Endothelial cell of umbilical vein (primary cell): ENCODE results near the gene LHX4. TPM values are rescaled to one million over a fixed set of nuclear protein-coding genes. Genes with fewer than 3 reads are reported as not detected.

Experiments
- BruUV-seq: library from RNA; stranded (reverse); fragments of 400-500 nt; replicated peaks from 2 replicates; lab custom pipeline; 2021; lab: Mats Ljungman, UMichigan
- CTCF ChIA-PET: fragments of 300-600, 350-600 bp; sonication (Branson Sonifier 250); formaldehyde crosslinking; loops from one replicate; lab custom pipeline; 2021; ENCODE audit warnings: antibody characterized with exemption, inconsistent platforms; lab: Charles Lee
- POLR2A ChIA-PET: fragments of 300-600, 350-600 bp; sonication (Branson Sonifier 250); formaldehyde crosslinking; loops from one replicate; lab custom pipeline; 2021; ENCODE audit warnings: antibody characterized with exemption, inconsistent platforms; lab: Charles Lee
- DNase-seq: peaks from one replicate; pipeline ENCODE4 v3.0.0-alpha.2; 2011; ENCODE audit warnings: low read depth, low spot score
- FAIRE-seq: peaks from 2 replicates; lab custom pipeline; 2011; peaks lifted over from hg19 to GRCh38; lab: Jason Lieb, UNC
- H2AFZ ChIP-seq: 2 replicates; pipeline ENCODE4 v1.6.0; 2012; ENCODE audit warnings: low read depth, low read length, control low read depth, inconsistent platforms
- H3K27ac ChIP-seq: 2 replicates; pipeline ENCODE4 v1.5.1; 2011; ENCODE audit warnings: low read depth, mild to moderate bottlenecking, control low read depth, low read length, moderate library complexity; ENCODE audit not compliant: insufficient read depth
- H3K27me3 ChIP-seq, 2 experiments: 2 replicates each; pipeline versions ENCODE4 v1.6.0 to v1.6.1; 2011; ENCODE audit warnings: low read length in 2 of 2, mixed read lengths in 1 of 2; ENCODE audit not compliant: control insufficient read depth in 2 of 2, insufficient read depth in 2 of 2
- H3K36me3 ChIP-seq, 2 experiments: 2 replicates in 1 of 2; 3 replicates in 1 of 2; pipeline ENCODE4 v1.5.1; 2011; ENCODE audit warnings: low read length in 2 of 2, mild to moderate bottlenecking in 1 of 2, moderate library complexity in 1 of 2; ENCODE audit not compliant: control insufficient read depth in 2 of 2, insufficient read depth in 2 of 2; ENCODE audit errors: extremely low read depth in 1 of 2
- H3K4me1 ChIP-seq: 3 replicates; pipeline ENCODE4 v1.5.1; 2011; ENCODE audit warnings: mild to moderate bottlenecking, low read length; ENCODE audit not compliant: control insufficient read depth, insufficient read depth; ENCODE audit errors: extremely low read depth
- H3K4me2 ChIP-seq: 2 replicates; pipeline ENCODE4 v1.6.1; 2011; ENCODE audit warnings: low read length, control low read depth, mixed read lengths; ENCODE audit not compliant: insufficient read depth
- H3K4me3 ChIP-seq, 3 experiments: fragments of 200-600 bp in 1 of 3; sonication (generic), shearing (Covaris generic) in 1 of 3; replicated peaks in 1 of 3; 2 replicates each; pipeline ENCODE4 v1.5.1; 2011 to 2016; ENCODE audit warnings: control low read depth in 3 of 3, low read length in 3 of 3, mild to moderate bottlenecking in 2 of 3, inconsistent platforms in 1 of 3, low read depth in 1 of 3, moderate library complexity in 1 of 3; ENCODE audit not compliant: insufficient read depth in 1 of 3
- H3K79me2 ChIP-seq: 2 replicates; pipeline ENCODE4 v1.6.0; 2012; ENCODE audit warnings: low read length, inconsistent platforms; ENCODE audit not compliant: control insufficient read depth, insufficient read depth
- H3K9ac ChIP-seq: replicated peaks from 2 replicates; pipeline ENCODE3; 2011; ENCODE audit warnings: low read length, control low read depth; ENCODE audit not compliant: insufficient read depth; ENCODE audit errors: extremely low read depth
- H3K9me1 ChIP-seq: replicated peaks from 3 replicates; pipeline ENCODE4 v1.6.0; 2011; ENCODE audit warnings: mild to moderate bottlenecking, low read length; ENCODE audit not compliant: control insufficient read depth, insufficient read depth; ENCODE audit errors: extremely low read depth
- H3K9me3 ChIP-seq: replicated peaks from 2 replicates; pipeline ENCODE4 v1.5.1; 2012; ENCODE audit warnings: low read length, inconsistent platforms; ENCODE audit not compliant: control insufficient read depth, insufficient read depth
- H4K20me1 ChIP-seq: replicated peaks from 2 replicates; pipeline ENCODE3; 2011; ENCODE audit warnings: mild to moderate bottlenecking, low read length; ENCODE audit not compliant: control insufficient read depth, insufficient read depth; ENCODE audit errors: extremely low read depth
- EZH2 ChIP-seq: IDR thresholded peaks from 2 replicates; pipeline ENCODE4 v1.6.1; 2012; ENCODE audit warnings: borderline replicate concordance, low read depth, mild to moderate bottlenecking, moderate library complexity, low read length, inconsistent platforms; ENCODE audit not compliant: severe bottlenecking
- FOS ChIP-seq: IDR thresholded peaks from 2 replicates; pipeline ENCODE4 v1.6.1; 2011; ENCODE audit warnings: mild to moderate bottlenecking, low read length, moderate library complexity, borderline replicate concordance; ENCODE audit not compliant: insufficient read depth
- GATA2 ChIP-seq: IDR thresholded peaks from 2 replicates; pipeline ENCODE4 v1.7.0; 2011; ENCODE audit warnings: low read depth, mild to moderate bottlenecking, moderate library complexity, mixed read lengths, low read length; ENCODE audit not compliant: insufficient read length, insufficient read depth
- JUN ChIP-seq: IDR thresholded peaks from 2 replicates; pipeline ENCODE4 v1.6.1; 2011; ENCODE audit warnings: borderline replicate concordance, low read depth; ENCODE audit not compliant: insufficient read length, insufficient read depth
- MYC ChIP-seq: IDR thresholded peaks from one replicate; pipeline ENCODE4 v1.6.1; 2011; ENCODE audit warnings: mild to moderate bottlenecking, low read depth, low read length
- POLR2A ChIP-seq: IDR thresholded peaks from 2 replicates; pipeline ENCODE4 v1.6.1; 2012; ENCODE audit warnings: low read depth, mild to moderate bottlenecking, control low read depth, low read length
- POLR2AphosphoS5 ChIP-seq: IDR thresholded peaks from 2 replicates; pipeline ENCODE4 v1.6.1; 2012; ENCODE audit warnings: low read depth, mild to moderate bottlenecking, control low read depth, low read length, moderate library complexity; ENCODE audit not compliant: insufficient read depth
- dilution Hi-C: fragments of 300-500 bp; cut with MboI; formaldehyde crosslinking; loops from one replicate; pipeline ENCODE4 v1.15.0; 2019; ENCODE audit warnings: low sequenced_read_pairs; ENCODE audit not compliant: extremely low pct_ligation_motif_present
- intact Hi-C: fragments of 100-400 bp; cut with micrococcal nuclease; formaldehyde crosslinking; loops from one replicate; pipeline ENCODE4 v1.10.0; 2022
- polyA plus RNA-seq, 4 experiments: library from polyadenylated mRNA; depleted of rRNA in 3 of 4; stranded (reverse) in 3 of 4; unstranded in 1 of 4; fragments of >200 nt; gene quantifications; 2 replicates each; pipeline versions ENCODE4 v1.2.1 to v1.2.3, GENCODE V29; 2011 to 2012; ENCODE audit warnings: missing spikeins in 1 of 4
- total RNA-seq: library from RNA; stranded (reverse); gene quantifications from 2 replicates; pipeline ENCODE4 v1.2.3, GENCODE V29; 2021
- TF ChIP-seq, protein P1 (sequence below), 2 donors: IDR thresholded peaks; 1 replicate in 1 of 2; 2 replicates in 1 of 2; pipeline ENCODE4 v1.5.1; 2011; ENCODE audit warnings: low read length in 2 of 2, mild to moderate bottlenecking in 2 of 2, moderate library complexity in 2 of 2, control low read depth in 1 of 2, inconsistent platforms in 1 of 2, low read depth in 1 of 2; ENCODE audit not compliant: insufficient read depth in 1 of 2; ENCODE audit errors: extremely low read depth in 1 of 2
- TF ChIP-seq, protein P2 (sequence below): IDR thresholded peaks from 2 replicates; pipeline ENCODE4 v1.6.1; 2011; ENCODE audit not compliant: insufficient read depth, insufficient read length

Gene LHX4
- total and polyA plus RNA-seq, 2 donors (not counting 3 experiments of a cell fraction or from before 2014, with no cell fraction given) = not detected

DNA sequence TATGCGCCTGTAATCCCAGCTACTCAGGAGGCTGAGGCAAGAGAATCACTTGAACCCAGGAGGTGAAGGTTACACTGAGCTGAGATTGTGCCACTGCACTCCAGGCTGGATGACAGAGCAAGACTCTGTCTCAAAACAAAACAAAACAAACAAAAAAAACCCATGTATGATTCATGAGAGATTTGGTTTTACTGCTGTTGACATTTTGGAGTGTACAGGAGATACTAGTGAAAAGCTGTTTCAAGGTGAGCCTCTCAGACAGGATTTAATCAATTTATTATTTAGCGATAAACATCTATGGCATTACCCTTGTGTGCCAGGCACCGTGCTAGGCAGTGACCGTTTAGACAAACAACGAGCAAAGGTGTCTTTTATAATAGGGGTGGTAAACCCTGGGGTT is 16.5 kb downstream of the LHX4 start:
- Histone ChIP-seq H3K79me2 (no peaks in the 10 kb centered on the region), H2AFZ (no peak overlapping the region), H3K27ac (no peak overlapping the region), H3K36me3 (no peaks in the 10 kb centered on the region), H3K4me1 (no peaks in the 10 kb centered on the region), H3K9me3 (no peaks in the 10 kb centered on the region), H3K9me1 (no peaks in the 10 kb centered on the region), H3K27me3 (peaks cover 8 to 9% of the 10 kb centered on the region in 2 experiments), H3K4me2 (no peak overlapping the region), H4K20me1 (no peaks in the 10 kb centered on the region), H3K9ac (no peak overlapping the region), H3K4me3 (no peak overlapping the region)
- intact Hi-C loops (no loop called here), dilution Hi-C loops (no loop called here)
- TF ChIP-seq EZH2 (no peak), POLR2A (no peak), POLR2AphosphoS5 (no peak)
- TF ChIP-seq, protein P1, sequence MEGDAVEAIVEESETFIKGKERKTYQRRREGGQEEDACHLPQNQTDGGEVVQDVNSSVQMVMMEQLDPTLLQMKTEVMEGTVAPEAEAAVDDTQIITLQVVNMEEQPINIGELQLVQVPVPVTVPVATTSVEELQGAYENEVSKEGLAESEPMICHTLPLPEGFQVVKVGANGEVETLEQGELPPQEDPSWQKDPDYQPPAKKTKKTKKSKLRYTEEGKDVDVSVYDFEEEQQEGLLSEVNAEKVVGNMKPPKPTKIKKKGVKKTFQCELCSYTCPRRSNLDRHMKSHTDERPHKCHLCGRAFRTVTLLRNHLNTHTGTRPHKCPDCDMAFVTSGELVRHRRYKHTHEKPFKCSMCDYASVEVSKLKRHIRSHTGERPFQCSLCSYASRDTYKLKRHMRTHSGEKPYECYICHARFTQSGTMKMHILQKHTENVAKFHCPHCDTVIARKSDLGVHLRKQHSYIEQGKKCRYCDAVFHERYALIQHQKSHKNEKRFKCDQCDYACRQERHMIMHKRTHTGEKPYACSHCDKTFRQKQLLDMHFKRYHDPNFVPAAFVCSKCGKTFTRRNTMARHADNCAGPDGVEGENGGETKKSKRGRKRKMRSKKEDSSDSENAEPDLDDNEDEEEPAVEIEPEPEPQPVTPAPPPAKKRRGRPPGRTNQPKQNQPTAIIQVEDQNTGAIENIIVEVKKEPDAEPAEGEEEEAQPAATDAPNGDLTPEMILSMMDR (IDR thresholded peaks at IDR 0.05; ENCODE audit: extremely low read depth in 1 of 2, insufficient read depth in 1 of 2, low read depth in 1 of 2, low read length in 2 of 2) = no peak
- CTCF ChIA-PET = no interaction called here
- FAIRE-seq (no peak), DNase-seq (no peak)
- BruUV-seq = no TSS peak
- POLR2A ChIA-PET = no interaction called here

DNA sequence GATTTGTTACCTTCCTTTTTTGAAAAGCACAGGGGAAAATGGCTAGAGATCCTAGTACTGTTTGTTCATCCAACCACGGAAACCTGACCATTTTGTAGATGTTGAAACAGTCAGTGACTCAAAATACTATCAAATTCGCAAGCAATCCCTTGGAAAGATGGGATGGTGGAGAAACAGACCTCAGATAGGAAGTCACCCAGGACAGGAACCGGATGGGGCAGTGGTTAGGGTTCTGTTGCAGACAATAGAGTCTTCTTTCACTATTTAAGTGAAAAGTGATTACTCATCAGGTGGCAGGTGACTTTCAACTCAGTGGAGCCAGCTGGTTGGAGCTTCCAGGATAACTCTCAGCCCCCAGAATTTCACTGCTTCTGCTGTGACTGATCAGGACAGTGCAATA is 17.0 kb downstream of the LHX4 start:
- Histone ChIP-seq H3K36me3 (no peaks in the 10 kb centered on the region), H3K27me3 (peaks cover 6 to 9% of the 10 kb centered on the region in 2 experiments), H3K4me2 (no peak overlapping the region), H3K27ac (no peak overlapping the region), H3K79me2 (no peaks in the 10 kb centered on the region), H3K9me1 (no peaks in the 10 kb centered on the region), H4K20me1 (no peaks in the 10 kb centered on the region), H3K4me1 (no peaks in the 10 kb centered on the region), H2AFZ (no peak overlapping the region), H3K4me3 (no peak overlapping the region), H3K9me3 (no peaks in the 10 kb centered on the region), H3K9ac (no peak overlapping the region)
- DNase-seq = no peak
- ChIA-PET CTCF (interaction anchor here (1.0 to 1.7 kb wide), 3 partner anchors 166 to 237 kb away, joined by 3 to 5 read pairs (median 3); no protein-coding TSS in a partner anchor), POLR2A (no interaction called here)
- dilution Hi-C loops = no loop called here
- FAIRE-seq = no peak
- TF ChIP-seq EZH2 (no peak), MYC (no peak), POLR2A (no peak), GATA2 (no peak), JUN (no peak), POLR2AphosphoS5 (no peak), FOS (no peak)
- TF ChIP-seq, protein P2, sequence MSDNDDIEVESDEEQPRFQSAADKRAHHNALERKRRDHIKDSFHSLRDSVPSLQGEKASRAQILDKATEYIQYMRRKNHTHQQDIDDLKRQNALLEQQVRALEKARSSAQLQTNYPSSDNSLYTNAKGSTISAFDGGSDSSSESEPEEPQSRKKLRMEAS = no peak
- TF ChIP-seq, protein P1 (IDR thresholded peaks at IDR 0.05; ENCODE audit: extremely low read depth in 1 of 2, insufficient read depth in 1 of 2, low read depth in 1 of 2, low read length in 2 of 2) = no peak
- no TSS peak for BruUV-seq
- intact Hi-C loops = no loop called here
